ENCODE data around the gene EPB41L2. TPM values are rescaled to one million over a fixed set of nuclear protein-coding genes. Genes with fewer than 3 reads are reported as not detected.

Gene EPB41L2
- total RNA-seq, 1 experiment from 2014 or later = 74.8 TPM

GRCh38 chr6:130947464-130947863 lies 115.6 kb downstream of the EPB41L2 start:
- Histone ChIP-seq H2AFZ (ENCODE audit: low read depth, low read length, poor library complexity, severe bottlenecking) (no peak overlapping the region), H4K20me1 (ENCODE audit: insufficient read depth) (no peaks in the 10 kb centered on the region), H3K27ac (ENCODE audit: low read depth, low read length) (no peak overlapping the region), H3K4me1 (ENCODE audit: control insufficient read depth in 1 of 2, insufficient read depth in 2 of 2, low read length in 2 of 2) (no peaks in the 10 kb centered on the region), H3K4me2 (ENCODE audit: low read length) (no peak overlapping the region), H3K9me2 (ENCODE audit: insufficient read depth) (no peaks in the 10 kb centered on the region), H3K9me3 (ENCODE audit: control insufficient read depth in 1 of 2, insufficient read depth in 1 of 2, low read depth in 1 of 2, low read length in 2 of 2) (no peaks in the 10 kb centered on the region), H3K27me3 (ENCODE audit: insufficient read depth, low read length) (no peaks in the 10 kb centered on the region), H3K79me2 (ENCODE audit: insufficient read depth, low read length) (no peaks in the 10 kb centered on the region), H3K36me3 (ENCODE audit: control insufficient read depth in 1 of 2, insufficient read depth in 2 of 2, low read length in 2 of 2) (no peaks in the 10 kb centered on the region), H3K9ac (ENCODE audit: low read length) (no peak overlapping the region), H3K4me3 (replicated peaks in 1 of 2; ENCODE audit: low read depth in 1 of 2, low read length in 2 of 2) (no peak overlapping the region)
- DNase-seq (ENCODE audit: low read depth, low spot score) = no peak
- intact Hi-C loops (cut with micrococcal nuclease) = no loop called here
- ChIA-PET POLR2A (no interaction called here), CTCF (no interaction called here), RAD21 (ENCODE audit: low non-redundant PET in 1 of 2, low total read pairs in 2 of 2, uncharacterized antibody in 2 of 2, unreplicated experiment in 2 of 2) (no interaction called here)
- no TSS peak for BruUV-seq (replicated peaks)
- no peak for ATAC-seq
- TF ChIP-seq SP1 (IDR thresholded peaks at IDR 0.05; ENCODE audit: low read depth) = no peak

- no peak for TF ChIP-seq CTCF (IDR thresholded peaks at IDR 0.05 in 2 of 3, conservative IDR thresholded peaks at IDR 0.05 in 1 of 3; ENCODE audit: borderline replicate concordance in 1 of 3, insufficient read depth in 1 of 3, low read depth in 2 of 3, low read length in 2 of 3)
- no peak for TF ChIP-seq SIN3A (IDR thresholded peaks at IDR 0.05; ENCODE audit: low read depth)
- TF ChIP-seq CBX3 (IDR thresholded peaks at IDR 0.05; ENCODE audit: low read depth) = no peak
- no peak for TF ChIP-seq EZH2phosphoT487 (IDR thresholded peaks at IDR 0.05; ENCODE audit: borderline replicate concordance)
- ChIA-PET POLR2A (no interaction called here), CTCF (no interaction called here), RAD21 (ENCODE audit: low non-redundant PET in 1 of 2, low total read pairs in 2 of 2, uncharacterized antibody in 2 of 2, unreplicated experiment in 2 of 2) (no interaction called here)
- DNase-seq (ENCODE audit: low read depth, low spot score) (no peak), ATAC-seq (no peak)
- Histone ChIP-seq H4K20me1 (ENCODE audit: insufficient read depth) (no peaks in the 10 kb centered on the region), H3K36me3 (ENCODE audit: control insufficient read depth in 1 of 2, insufficient read depth in 2 of 2, low read length in 2 of 2) (no peaks in the 10 kb centered on the region), H3K9me2 (ENCODE audit: insufficient read depth) (no peaks in the 10 kb centered on the region), H3K9me3 (ENCODE audit: control insufficient read depth in 1 of 2, insufficient read depth in 1 of 2, low read depth in 1 of 2, low read length in 2 of 2) (no peaks in the 10 kb centered on the region), H3K9ac (ENCODE audit: low read length) (no peak overlapping the region), H3K79me2 (ENCODE audit: insufficient read depth, low read length) (no peaks in the 10 kb centered on the region), H3K4me2 (ENCODE audit: low read length) (no peak overlapping the region), H3K4me1 (ENCODE audit: control insufficient read depth in 1 of 2, insufficient read depth in 2 of 2, low read length in 2 of 2) (no peaks in the 10 kb centered on the region), H3K27me3 (ENCODE audit: insufficient read depth, low read length) (no peaks in the 10 kb centered on the region), H2AFZ (ENCODE audit: low read depth, low read length, poor library complexity, severe bottlenecking) (no peak overlapping the region), H3K4me3 (replicated peaks in 1 of 2; ENCODE audit: low read depth in 1 of 2, low read length in 2 of 2) (no peak overlapping the region), H3K27ac (ENCODE audit: low read depth, low read length) (no peak overlapping the region)
- intact Hi-C loops (cut with micrococcal nuclease) = no loop called here
- BruUV-seq (replicated peaks) = no TSS peak
Measured at GRCh38 chr6:130946076-130946475, 117.0 kb downstream of the EPB41L2 start.
